H1 (cell line): Measurements from ENCODE around the gene CTNNA3. TPM values are rescaled to one million over a fixed set of nuclear protein-coding genes. Genes with fewer than 3 reads are reported as not detected.

Experiments
- CTCF ChIA-PET: fragments of 300-600 bp; sonication (Branson Sonifier 250); formaldehyde crosslinking; loops from one replicate; lab custom pipeline; 2021; ENCODE audit not compliant: partially characterized antibody; lab: Charles Lee
- POLR2A ChIA-PET: fragments of 300-600 bp; sonication (Branson Sonifier 250); formaldehyde crosslinking; loops from one replicate; lab custom pipeline; 2021; ENCODE audit warnings: inconsistent platforms; ENCODE audit not compliant: partially characterized antibody; lab: Charles Lee
- DNase-seq, 2 experiments: peaks; one replicate each; pipeline versions ENCODE4 v3.0.0 to v3.0.0-alpha.2; 2010 to 2022; ENCODE audit warnings: low spot score in 2 of 2, low read depth in 1 of 2, mixed read lengths in 1 of 2
- FAIRE-seq: peaks from 2 replicates; lab custom pipeline; 2011; peaks lifted over from hg19 to GRCh38; lab: Jason Lieb, UNC
- H2AFZ ChIP-seq: 2 replicates; pipeline ENCODE4 v1.8.1; 2012; ENCODE audit warnings: low read length, inconsistent platforms
- H2AK5ac ChIP-seq: 2 replicates; pipeline ENCODE4 v1.6.1; 2013; ENCODE audit warnings: low read depth, low read length
- H2BK120ac ChIP-seq: replicated peaks from 2 replicates; pipeline ENCODE3; 2013; ENCODE audit warnings: low read depth, low read length, inconsistent platforms
- H2BK12ac ChIP-seq: 2 replicates; pipeline ENCODE4 v1.6.1; 2013; ENCODE audit warnings: low read depth, low read length
- H2BK15ac ChIP-seq: 2 replicates; pipeline ENCODE4 v1.6.1; 2013; ENCODE audit warnings: low read length
- H2BK20ac ChIP-seq: 2 replicates; pipeline ENCODE4 v1.6.1; 2013; ENCODE audit warnings: low read length
- H2BK5ac ChIP-seq: 2 replicates; pipeline ENCODE4 v1.6.1; 2013; ENCODE audit warnings: low read depth, low read length
- H3K14ac ChIP-seq: 2 replicates; pipeline ENCODE4 v1.6.1; 2013; ENCODE audit warnings: inconsistent platforms; ENCODE audit not compliant: insufficient read length
- H3K18ac ChIP-seq: 2 replicates; pipeline ENCODE4 v1.6.1; 2013; ENCODE audit warnings: low read length; ENCODE audit errors: extremely low read depth
- H3K23ac ChIP-seq: 2 replicates; pipeline ENCODE4 v1.6.1; 2013; ENCODE audit warnings: inconsistent platforms; ENCODE audit not compliant: insufficient read length
- H3K23me2 ChIP-seq: 2 replicates; pipeline ENCODE4 v1.6.1; 2013; ENCODE audit warnings: low read depth, low read length
- H3K27ac ChIP-seq: 2 replicates; pipeline ENCODE4 v1.6.1; 2011; ENCODE audit warnings: low read depth, low read length, inconsistent platforms
- H3K27me3 ChIP-seq, 4 experiments: replicated peaks in 1 of 4; 1 replicate in 1 of 4; 2 replicates in 3 of 4; pipeline versions ENCODE4 v1.6.1 to v1.8.1; 2011 to 2013; ENCODE audit warnings: low read length in 3 of 4, mild to moderate bottlenecking in 3 of 4, inconsistent platforms in 2 of 4, mixed read lengths in 2 of 4, moderate library complexity in 1 of 4; ENCODE audit not compliant: control insufficient read depth in 3 of 4, insufficient read depth in 3 of 4; ENCODE audit errors: extremely low read depth in 1 of 4
- H3K36me3 ChIP-seq, 4 experiments: 2 replicates each; pipeline versions ENCODE4 v1.6.1 to v1.8.1; 2011 to 2013; ENCODE audit warnings: mild to moderate bottlenecking in 4 of 4, low read length in 3 of 4, moderate library complexity in 2 of 4, control low read depth in 1 of 4, inconsistent platforms in 1 of 4; ENCODE audit not compliant: insufficient read depth in 4 of 4, control insufficient read depth in 2 of 4
- H3K4ac ChIP-seq: replicated peaks from 2 replicates; pipeline ENCODE3; 2013; ENCODE audit warnings: low read length, low read depth, mixed read lengths, inconsistent platforms; ENCODE audit not compliant: insufficient read length
- H3K4me1 ChIP-seq, 4 experiments: replicated peaks in 1 of 4; 1 replicate in 1 of 4; 2 replicates in 3 of 4; pipeline versions ENCODE4 v1.6.1 to v1.8.1; 2011 to 2013; ENCODE audit warnings: low read length in 3 of 4, inconsistent platforms in 2 of 4, mixed read lengths in 1 of 4; ENCODE audit not compliant: insufficient read depth in 4 of 4, control insufficient read depth in 3 of 4
- H3K4me2 ChIP-seq, 2 experiments: 2 replicates each; pipeline versions ENCODE4 v1.6.1 to v1.8.1; 2011 to 2013; ENCODE audit warnings: low read depth in 2 of 2, low read length in 2 of 2, control low read depth in 1 of 2, inconsistent platforms in 1 of 2, mild to moderate bottlenecking in 1 of 2; ENCODE audit not compliant: insufficient read depth in 1 of 2
- H3K4me3 ChIP-seq, 4 experiments: fragments of 200-600, 300-600 bp in 1 of 4; sonication (generic), shearing (Covaris generic), sonication (Bioruptor Twin) in 1 of 4; 2 replicates each; pipeline versions ENCODE4 v1.5.1 to v1.8.1; 2011 to 2016; ENCODE audit warnings: low read length in 4 of 4, low read depth in 3 of 4, control low read depth in 2 of 4, inconsistent platforms in 2 of 4, mild to moderate bottlenecking in 2 of 4, mixed read lengths in 1 of 4, moderate library complexity in 1 of 4; ENCODE audit not compliant: insufficient read depth in 2 of 4; ENCODE audit errors: extremely low read depth in 1 of 4
- H3K56ac ChIP-seq: replicated peaks from 2 replicates; pipeline ENCODE3; 2013; ENCODE audit warnings: low read depth, mild to moderate bottlenecking, mixed read lengths, low read length, inconsistent platforms; ENCODE audit not compliant: insufficient read length
- H3K79me1 ChIP-seq: 2 replicates; pipeline ENCODE4 v1.6.1; 2013; ENCODE audit warnings: low read depth, low read length, control low read depth
- H3K79me2 ChIP-seq, 2 experiments: 2 replicates each; pipeline versions ENCODE4 v1.6.1 to v1.8.1; 2012 to 2013; ENCODE audit warnings: low read length in 2 of 2, mild to moderate bottlenecking in 2 of 2, inconsistent platforms in 1 of 2; ENCODE audit not compliant: insufficient read depth in 2 of 2, control insufficient read depth in 1 of 2
- H3K9ac ChIP-seq, 4 experiments: replicated peaks in 1 of 4; 1 replicate in 1 of 4; 2 replicates in 3 of 4; pipeline versions ENCODE4 v1.6.1 to v1.8.1; 2011 to 2013; ENCODE audit warnings: low read depth in 3 of 4, low read length in 3 of 4, control low read depth in 2 of 4, mild to moderate bottlenecking in 2 of 4, moderate library complexity in 2 of 4, inconsistent platforms in 1 of 4; ENCODE audit errors: extremely low read depth in 1 of 4
- H3K9me3 ChIP-seq, 2 experiments: 2 replicates each; pipeline versions ENCODE4 v1.6.1 to v1.8.1; 2012 to 2013; ENCODE audit warnings: mild to moderate bottlenecking in 2 of 2, moderate library complexity in 2 of 2, control low read depth in 1 of 2, inconsistent platforms in 1 of 2, low read depth in 1 of 2, low read length in 1 of 2, mixed read lengths in 1 of 2; ENCODE audit not compliant: insufficient read depth in 2 of 2
- H4K20me1 ChIP-seq, 2 experiments: replicated peaks in 1 of 2; 2 replicates each; pipeline versions ENCODE3 to v1.8.1; 2011 to 2013; ENCODE audit warnings: inconsistent platforms in 2 of 2, low read length in 2 of 2, mild to moderate bottlenecking in 1 of 2; ENCODE audit not compliant: insufficient read depth in 2 of 2, control insufficient read depth in 1 of 2
- H4K5ac ChIP-seq: 2 replicates; pipeline ENCODE4 v1.6.1; 2013; ENCODE audit warnings: low read length, low read depth, mixed read lengths, inconsistent platforms; ENCODE audit not compliant: insufficient read length
- H4K8ac ChIP-seq: 2 replicates; pipeline ENCODE4 v1.8.0; 2013; ENCODE audit warnings: mild to moderate bottlenecking, moderate library complexity, low read length, inconsistent platforms; ENCODE audit not compliant: insufficient read depth; ENCODE audit errors: extremely low read depth
- H4K91ac ChIP-seq: replicated peaks from 2 replicates; pipeline ENCODE3; 2013; ENCODE audit warnings: low read length, mixed read lengths, inconsistent platforms; ENCODE audit not compliant: insufficient read length
- CTBP2 ChIP-seq: IDR thresholded peaks from 2 replicates; pipeline ENCODE4 v1.7.0; 2011; ENCODE audit warnings: borderline replicate concordance, mild to moderate bottlenecking, moderate library complexity, mixed read lengths, low read length; ENCODE audit not compliant: insufficient read depth, insufficient read length
- CTCF ChIP-seq, 3 experiments: IDR thresholded peaks; 1 replicate in 2 of 3; 2 replicates in 1 of 3; pipeline versions ENCODE4 v1.5.1 to v1.6.1; 2011; ENCODE audit warnings: low read length in 3 of 3, mild to moderate bottlenecking in 3 of 3, inconsistent platforms in 2 of 3, low read depth in 1 of 3, moderate library complexity in 1 of 3; ENCODE audit not compliant: insufficient read depth in 1 of 3; ENCODE audit errors: control extremely low read depth in 1 of 3
- GABPA ChIP-seq: IDR thresholded peaks from 2 replicates; pipeline ENCODE4 v1.6.1; 2011; ENCODE audit warnings: mild to moderate bottlenecking, low read length, moderate library complexity, borderline replicate concordance; ENCODE audit not compliant: insufficient read depth
- JUN ChIP-seq: IDR thresholded peaks from 2 replicates; pipeline ENCODE4 v1.6.1; 2011; ENCODE audit warnings: low read depth, mild to moderate bottlenecking, improper control_type of control experiment, low read length
- KDM4A ChIP-seq: IDR thresholded peaks from one replicate; pipeline ENCODE4 v1.7.1; 2012; ENCODE audit warnings: low read depth, mild to moderate bottlenecking, moderate library complexity, low read length, inconsistent platforms; ENCODE audit not compliant: severe bottlenecking
- MAX ChIP-seq: IDR thresholded peaks from 2 replicates; pipeline ENCODE4 v1.6.1; 2012; ENCODE audit warnings: inconsistent platforms
- RBBP5 ChIP-seq: IDR thresholded peaks from 2 replicates; pipeline ENCODE4 v1.7.1; 2012; ENCODE audit warnings: low read depth, mild to moderate bottlenecking, inconsistent platforms, low read length, moderate library complexity, borderline replicate concordance
- SIN3A ChIP-seq, 2 experiments: IDR thresholded peaks in 1 of 2; conservative IDR thresholded peaks in 1 of 2; 2 replicates each; pipeline ENCODE4 v1.6.1; 2011 to 2012; ENCODE audit warnings: low read length in 2 of 2, improper control_type of control experiment in 1 of 2, low read depth in 1 of 2, mild to moderate bottlenecking in 1 of 2
- YY1 ChIP-seq: IDR thresholded peaks from 2 replicates; pipeline ENCODE4 v1.6.1; 2011; ENCODE audit warnings: low read depth, mild to moderate bottlenecking, low read length
- polyA plus RNA-seq, 7 experiments: library from polyadenylated mRNA; depleted of rRNA in 3 of 7; stranded (reverse) in 5 of 7; unstranded in 2 of 7; fragments of >200 nt in 5 of 7; fragments of 200-250 nt in 2 of 7; gene quantifications; 1 replicate in 5 of 7; 2 replicates in 1 of 7; 4 replicates in 1 of 7; pipeline versions ENCODE4 v1.2.1 to v1.2.3, GENCODE V29; 2011 to 2013; ENCODE audit warnings: missing spikeins in 2 of 7, mixed read lengths in 2 of 7
- total RNA-seq: library from RNA; stranded (reverse); fragmentation: NEBNext Ultra II Directional; extraction: Animal tissue kit (Norgen Biotek cat#: 25700); gene quantifications from 2 replicates; pipeline ENCODE4 v1.2.1, GENCODE V29; 2021

CTNNA3 gene
- total and polyA plus RNA-seq, 2 of the 8 experiments (the other 6 are each of a cell fraction or from before 2014, with no cell fraction given): 1.3 to 1.5 TPM

- H2BK5ac ChIP-seq: no peak overlapping the region
- H2BK20ac ChIP-seq: no peak overlapping the region
- FAIRE-seq: no peak
- no peak overlapping the region for H3K4ac ChIP-seq
- H3K4me3 ChIP-seq: no peak overlapping the region
- H2BK12ac ChIP-seq: no peak overlapping the region
- no peaks in the 10 kb centered on the region for H3K9me3 ChIP-seq
- H3K36me3 ChIP-seq: no peaks in the 10 kb centered on the region
- H3K4me2 ChIP-seq: no peak overlapping the region
- H3K56ac ChIP-seq: no peak overlapping the region
- H4K91ac ChIP-seq: no peak overlapping the region
- H3K18ac ChIP-seq: no peak overlapping the region
- CTCF ChIA-PET: no interaction called here
- no peak overlapping the region for H3K27ac ChIP-seq
- no peak overlapping the region for H3K14ac ChIP-seq
- no peaks in the 10 kb centered on the region for H3K79me1 ChIP-seq
- POLR2A ChIA-PET: no interaction called here
- TF ChIP-seq YY1: no peak
- TF ChIP-seq MAX: no peak
- TF ChIP-seq KDM4A: no peak
- TF ChIP-seq SIN3A (conservative IDR thresholded peaks at IDR 0.05 in 1 of 2, IDR thresholded peaks at IDR 0.05 in 1 of 2; ENCODE audit: low read depth in 1 of 2, low read length in 2 of 2): no peak
- no peak for TF ChIP-seq RBBP5
- no peak for TF ChIP-seq JUN
- no peak for TF ChIP-seq GABPA
- TF ChIP-seq CTCF (IDR thresholded peaks at IDR 0.05; ENCODE audit: control extremely low read depth in 1 of 3, insufficient read depth in 1 of 3, low read depth in 1 of 3, low read length in 3 of 3): no peak
- no peak for TF ChIP-seq CTBP2
- TF ChIP-seq, all 59 proteins: peak for 0
- no peak overlapping the region for H2BK120ac ChIP-seq
- no peaks in the 10 kb centered on the region for H3K79me2 ChIP-seq
- no peaks in the 10 kb centered on the region; the same call in 1 of the 2 replicates for H3K23me2 ChIP-seq
- H3K9ac ChIP-seq: no peak overlapping the region
- H3K4me1 ChIP-seq: no peaks in the 10 kb centered on the region
- no peaks in the 10 kb centered on the region for H4K20me1 ChIP-seq
- H2AK5ac ChIP-seq: no peak overlapping the region
- H2BK15ac ChIP-seq: no peak overlapping the region
- no peak overlapping the region for H4K8ac ChIP-seq
- DNase-seq: no peak
- no peaks in the 10 kb centered on the region for H3K27me3 ChIP-seq
- no peak overlapping the region for H3K23ac ChIP-seq
- no peak overlapping the region for H4K5ac ChIP-seq
- no peak overlapping the region for H2AFZ ChIP-seq
Observed at GRCh38 chr10:66405566-66405965, 1290.4 kb downstream of the CTNNA3 start.
